Measurements from ENCODE around the gene NOP56.

NOP56 gene

GRCh38 chr20:2651772-2652723 lies at the start of gene NOP56:
NOP56 (plus strand) TSS chr20:2652632; CDS start chr20:2652661, 29 bp downstream.
- peak; percentile 89 to 94 for DNase-seq (ENCODE audit: low read depth in 2 of 2)

GRCh38 chr20:2602746-2603145 lies 49.7 kb upstream of the NOP56 start:
- DNase-seq (ENCODE audit: low read depth in 2 of 2): no peak

GRCh38 chr20:2603816-2604505 lies 48.5 kb upstream of the NOP56 start:
- no peak for DNase-seq (ENCODE audit: low read depth in 2 of 2)

- no peak for DNase-seq (ENCODE audit: low read depth in 2 of 2)
Measured at GRCh38 chr20:2604506-2604835, 48.0 kb upstream of the NOP56 start.

- DNase-seq (ENCODE audit: low read depth in 2 of 2): no peak
Measured at GRCh38 chr20:2606507-2607006, 45.9 kb upstream of the NOP56 start.

- no peak for DNase-seq (ENCODE audit: low read depth in 2 of 2)
Measured at GRCh38 chr20:2610326-2610725, 42.1 kb upstream of the NOP56 start.

GRCh38 chr20:2610941-2611720 lies 41.3 kb upstream of the NOP56 start:
- DNase-seq (ENCODE audit: low read depth in 2 of 2): no peak

- no peak for DNase-seq (ENCODE audit: low read depth in 2 of 2)
Measured at GRCh38 chr20:2612073-2612472, 40.4 kb upstream of the NOP56 start.

- no peak for DNase-seq (ENCODE audit: low read depth in 2 of 2)
Measured at GRCh38 chr20:2616634-2617033, 35.8 kb upstream of the NOP56 start.

- DNase-seq (ENCODE audit: low read depth in 2 of 2): no peak
Measured at GRCh38 chr20:2617099-2617714, 35.2 kb upstream of the NOP56 start.

- no peak for DNase-seq (ENCODE audit: low read depth in 2 of 2)
Measured at GRCh38 chr20:2618815-2619214, 33.6 kb upstream of the NOP56 start.

GRCh38 chr20:2619337-2619736 lies 33.1 kb upstream of the NOP56 start:
- DNase-seq (ENCODE audit: low read depth in 2 of 2): no peak

- DNase-seq (ENCODE audit: low read depth in 2 of 2): no peak
Measured at GRCh38 chr20:2619961-2620595, 32.4 kb upstream of the NOP56 start.

- DNase-seq (ENCODE audit: low read depth in 2 of 2): no peak
Measured at GRCh38 chr20:2624190-2624589, 28.2 kb upstream of the NOP56 start.

GRCh38 chr20:2625062-2625461 lies 27.4 kb upstream of the NOP56 start:
- no peak for DNase-seq (ENCODE audit: low read depth in 2 of 2)

- no peak for DNase-seq (ENCODE audit: low read depth in 2 of 2)
Measured at GRCh38 chr20:2626853-2627541, 25.4 kb upstream of the NOP56 start.

GRCh38 chr20:2631228-2631627 lies 21.2 kb upstream of the NOP56 start:
- DNase-seq (ENCODE audit: low read depth in 2 of 2): no peak

- DNase-seq (ENCODE audit: low read depth in 2 of 2): no peak
Measured at GRCh38 chr20:2633381-2633780, 19.1 kb upstream of the NOP56 start.

- no peak for DNase-seq (ENCODE audit: low read depth in 2 of 2)
Measured at GRCh38 chr20:2637246-2637645, 15.2 kb upstream of the NOP56 start.

GRCh38 chr20:2640260-2640659 lies 12.2 kb upstream of the NOP56 start:
- DNase-seq (ENCODE audit: low read depth in 2 of 2): no peak

GRCh38 chr20:2640899-2641298 lies 11.5 kb upstream of the NOP56 start:
- no peak for DNase-seq (ENCODE audit: low read depth in 2 of 2)
